ENCODE data around the gene TNFSF8. TPM values are rescaled to one million over a fixed set of nuclear protein-coding genes. Genes with fewer than 3 reads are reported as not detected.

TNFSF8 gene
- total and polyA plus RNA-seq, 2 of the 8 experiments (the other 6 are each of a cell fraction or from before 2014, with no cell fraction given) = not detected

DNA sequence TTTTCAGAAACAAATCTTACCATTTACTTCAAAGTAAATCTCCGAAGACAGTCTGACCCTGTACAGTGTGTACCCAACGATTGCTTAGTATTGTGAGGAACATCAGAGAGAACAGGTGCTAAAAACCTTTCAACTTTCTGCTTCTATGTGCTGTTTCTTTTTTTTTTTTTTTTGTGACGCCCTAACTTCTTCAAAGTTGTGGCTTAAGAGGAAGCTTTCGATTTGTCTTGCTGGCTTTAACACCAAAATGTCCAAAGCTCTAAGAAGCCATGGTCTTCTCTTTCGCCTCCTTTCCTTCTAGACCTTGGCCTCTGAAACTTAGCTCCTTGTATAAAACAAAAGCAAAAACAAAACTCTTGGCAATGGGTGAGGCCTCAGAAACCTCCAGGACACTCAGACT is 1.2 kb downstream of the TNFSF8 start (continued):
- no peak for TF ChIP-seq CHD7 (IDR thresholded peaks at IDR 0.05; ENCODE audit: insufficient replicate concordance, low read length)
- TF ChIP-seq CBX8 (IDR thresholded peaks at IDR 0.05; ENCODE audit: borderline replicate concordance, low read depth, low read length) = no peak

Data from H1 (cell line).